ENCODE measurements around the gene BTG4.
A peak's percentile ranks its signal among the peaks of the same experiment; 100 is the strongest.

The BTG4 gene

GRCh38 chr11:111452817-111453552 lies 59.2 kb downstream of the BTG4 start:
- DNase-seq: no peak

GRCh38 chr11:111452146-111452545 lies 60.0 kb downstream of the BTG4 start:
- DNase-seq: no peak

- no peak for DNase-seq
Measured at GRCh38 chr11:111450480-111451320, 61.5 kb downstream of the BTG4 start.

GRCh38 chr11:111449696-111450479 lies 62.3 kb downstream of the BTG4 start:
- DNase-seq: no peak

GRCh38 chr11:111448831-111449557 lies 63.2 kb downstream of the BTG4 start:
- no peak for DNase-seq

- no peak for DNase-seq
Measured at GRCh38 chr11:111448414-111448813, 63.8 kb downstream of the BTG4 start.

- DNase-seq: no peak
Measured at GRCh38 chr11:111447931-111448330, 64.3 kb downstream of the BTG4 start.

- DNase-seq: no peak
Measured at GRCh38 chr11:111447112-111447471, 65.1 kb downstream of the BTG4 start.

GRCh38 chr11:111446404-111447111 lies 65.6 kb downstream of the BTG4 start:
- peak; percentile 59 for DNase-seq

- DNase-seq: no peak
Measured at GRCh38 chr11:111445586-111445985, 66.6 kb downstream of the BTG4 start.

All from stimulated activated CD4-positive, alpha-beta T cell treated with anti-CD3 and anti-CD28 coated beads, Interleukin-4, amount 100 ng/mL, for 1 hour (primary cell).